ENCODE results near the gene SLC38A2. TPM values are rescaled to one million over a fixed set of nuclear protein-coding genes. Genes with fewer than 3 reads are reported as not detected.
A peak's percentile ranks its signal among the peaks of the same experiment; 100 is the strongest.

The SLC38A2 gene
- total RNA-seq, 1 experiment from 2014 or later: 238 TPM

- DNase-seq (ENCODE audit: low read depth in 1 of 2, low spot score in 2 of 2): no peak
- Histone ChIP-seq H3K9me3 (replicated peaks) (no peaks in the 10 kb centered on the region), H3K4me3 (no peak overlapping the region), H3K36me3 (no peaks in the 10 kb centered on the region), H3K27me3 (replicated peaks) (no peaks in the 10 kb centered on the region), H3K27ac (no peak overlapping the region), H3K4me1 (replicated peaks) (peaks cover 22% of the 10 kb centered on the region)
Observed at GRCh38 chr12:46377678-46378077, 5.1 kb upstream of the SLC38A2 start.

- H3K4me3 ChIP-seq: no peak overlapping the region
- no peaks in the 10 kb centered on the region for H3K27me3 ChIP-seq (replicated peaks)
- H3K9me3 ChIP-seq (replicated peaks): no peaks in the 10 kb centered on the region
- DNase-seq (ENCODE audit: low read depth in 1 of 2, low spot score in 2 of 2): no peak
- H3K36me3 ChIP-seq: peaks cover 10% of the 10 kb centered on the region
- H3K4me1 ChIP-seq (replicated peaks): peaks cover 11% of the 10 kb centered on the region
- no peak overlapping the region for H3K27ac ChIP-seq
Observed at GRCh38 chr12:46376579-46376978, 4.0 kb upstream of the SLC38A2 start.

GRCh38 chr12:46374711-46375110 is 2.1 kb upstream of the SLC38A2 start:
- no peak overlapping the region for H3K27ac ChIP-seq
- DNase-seq (ENCODE audit: low read depth in 1 of 2, low spot score in 2 of 2): no peak
- no peaks in the 10 kb centered on the region for H3K9me3 ChIP-seq (replicated peaks)
- peaks cover 28% of the 10 kb centered on the region for H3K36me3 ChIP-seq
- H3K4me3 ChIP-seq: no peak overlapping the region
- no peaks in the 10 kb centered on the region for H3K27me3 ChIP-seq (replicated peaks)
- H3K4me1 ChIP-seq (replicated peaks): peaks cover 18% of the 10 kb centered on the region

GRCh38 chr12:46374310-46374709 is 1.7 kb upstream of the SLC38A2 start:
- H3K36me3 ChIP-seq: peaks cover 32% of the 10 kb centered on the region
- H3K27me3 ChIP-seq (replicated peaks): no peaks in the 10 kb centered on the region
- H3K4me3 ChIP-seq: no peak overlapping the region; the same call in 1 of the 2 replicates
- H3K27ac ChIP-seq: peak overlapping the region; percentile 90
- H3K4me1 ChIP-seq (replicated peaks): peaks cover 21% of the 10 kb centered on the region
- no peaks in the 10 kb centered on the region for H3K9me3 ChIP-seq (replicated peaks)
- no peak for DNase-seq (ENCODE audit: low read depth in 1 of 2, low spot score in 2 of 2)

DNA sequence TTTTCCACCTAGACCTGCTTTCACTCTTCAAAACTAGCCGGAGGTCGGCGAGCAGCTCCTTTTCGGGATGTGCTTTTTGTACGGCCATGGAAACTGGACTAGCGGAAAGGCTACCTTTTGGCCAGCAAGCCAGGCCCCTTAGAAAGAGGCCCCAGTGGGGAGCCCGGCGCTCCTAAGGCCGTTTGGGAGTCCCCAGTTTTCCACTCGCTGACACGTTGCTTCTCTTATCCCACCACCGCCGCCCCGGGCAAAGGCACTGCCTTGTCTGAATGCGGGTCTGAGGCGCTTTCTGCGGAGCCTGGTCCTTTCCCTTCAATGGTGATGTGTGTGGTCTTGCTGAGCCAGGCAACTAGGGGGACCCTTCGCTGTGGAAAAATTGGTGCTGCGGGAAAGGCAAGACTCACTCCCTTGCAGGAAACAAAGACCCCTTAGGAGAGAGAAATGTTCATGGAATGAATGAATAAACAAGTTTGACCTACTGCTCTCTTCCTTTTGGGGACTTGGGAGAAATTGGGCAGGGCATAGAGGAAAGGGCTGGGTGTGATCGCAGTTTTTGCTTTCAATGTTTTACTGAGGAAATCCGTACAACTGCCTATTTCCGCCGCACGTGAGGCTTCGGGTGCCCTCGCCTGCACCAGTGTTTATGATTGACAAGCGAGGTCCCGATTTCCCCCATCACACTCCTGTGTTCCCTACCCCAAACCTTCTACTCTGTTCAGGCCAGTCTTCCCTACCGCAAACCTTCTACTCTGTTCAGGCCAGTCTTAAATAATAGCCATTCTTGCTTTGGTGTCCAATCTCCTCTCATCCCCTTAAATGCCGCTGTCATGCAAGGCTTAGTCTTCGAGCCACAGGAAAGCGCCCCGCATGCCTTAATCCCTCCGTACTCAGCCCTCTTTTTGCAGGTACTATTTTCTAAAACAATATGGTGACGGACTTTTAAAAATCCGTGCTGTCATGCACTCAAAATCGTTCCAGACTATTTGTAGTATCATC is 1.0 kb upstream of the SLC38A2 start:
- H3K27me3 ChIP-seq (replicated peaks): no peaks in the 10 kb centered on the region
- peaks cover 40% of the 10 kb centered on the region for H3K36me3 ChIP-seq
- peak overlapping the region; percentile 90 for H3K27ac ChIP-seq
- H3K4me1 ChIP-seq (replicated peaks): peaks cover 26% of the 10 kb centered on the region
- DNase-seq (ENCODE audit: low read depth in 1 of 2, low spot score in 2 of 2): peak; percentile 83 to 87
- H3K4me3 ChIP-seq: peak overlapping the region; percentile 66
- no peaks in the 10 kb centered on the region for H3K9me3 ChIP-seq (replicated peaks)

- DNase-seq (ENCODE audit: low read depth in 1 of 2, low spot score in 2 of 2): peak in 1 of 2 experiments; percentile 64
Observed at GRCh38 chr12:46371718-46372543, 642 bp downstream of the SLC38A2 start.

GRCh38 chr12:46370792-46371717 is 1.5 kb downstream of the SLC38A2 start:
- DNase-seq (ENCODE audit: low read depth in 1 of 2, low spot score in 2 of 2): peak; percentile 89 to 92
- H3K4me1 ChIP-seq (replicated peaks): peaks cover 51% of the 10 kb centered on the region
- no peaks in the 10 kb centered on the region for H3K9me3 ChIP-seq (replicated peaks)
- peak overlapping the region; percentile 66 for H3K4me3 ChIP-seq
- peaks cover 65% of the 10 kb centered on the region for H3K36me3 ChIP-seq
- no peaks in the 10 kb centered on the region for H3K27me3 ChIP-seq (replicated peaks)
- peak overlapping the region; percentile 90 for H3K27ac ChIP-seq

More at GRCh38 chr12:46371718-46372543, 642 bp downstream of the SLC38A2 start:
- H3K27ac ChIP-seq: peak overlapping the region; percentile 90
- peaks cover 42% of the 10 kb centered on the region for H3K4me1 ChIP-seq (replicated peaks)
- H3K9me3 ChIP-seq (replicated peaks): no peaks in the 10 kb centered on the region
- H3K36me3 ChIP-seq: peaks cover 56% of the 10 kb centered on the region
- peak overlapping the region; percentile 66 for H3K4me3 ChIP-seq
- H3K27me3 ChIP-seq (replicated peaks): no peaks in the 10 kb centered on the region

DNA sequence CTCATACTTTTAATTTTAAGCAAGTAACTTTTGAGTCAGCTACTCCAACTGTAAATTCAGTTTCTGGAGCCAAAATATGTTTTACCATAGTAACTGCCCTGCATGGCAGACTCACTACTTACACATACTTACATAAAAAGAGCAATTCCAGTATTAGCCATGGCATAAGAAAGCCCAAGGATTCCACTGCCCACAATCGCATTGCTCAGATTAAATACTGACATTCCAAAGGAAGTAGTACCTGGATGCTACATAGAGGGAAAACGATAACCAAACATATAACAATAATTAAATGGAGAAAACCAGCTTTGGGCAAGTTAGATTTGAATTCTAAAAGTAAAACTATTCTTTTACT is 2.2 kb downstream of the SLC38A2 start:
- Histone ChIP-seq H3K9me3 (replicated peaks) (no peaks in the 10 kb centered on the region), H3K27me3 (replicated peaks) (no peaks in the 10 kb centered on the region), H3K4me3 (peak overlapping the region; percentile 66), H3K27ac (peak overlapping the region; percentile 10; the same call in 1 of the 2 replicates), H3K4me1 (replicated peaks) (peaks cover 58% of the 10 kb centered on the region), H3K36me3 (peaks cover 72% of the 10 kb centered on the region)
- no peak for DNase-seq (ENCODE audit: low read depth in 1 of 2, low spot score in 2 of 2)

DNA sequence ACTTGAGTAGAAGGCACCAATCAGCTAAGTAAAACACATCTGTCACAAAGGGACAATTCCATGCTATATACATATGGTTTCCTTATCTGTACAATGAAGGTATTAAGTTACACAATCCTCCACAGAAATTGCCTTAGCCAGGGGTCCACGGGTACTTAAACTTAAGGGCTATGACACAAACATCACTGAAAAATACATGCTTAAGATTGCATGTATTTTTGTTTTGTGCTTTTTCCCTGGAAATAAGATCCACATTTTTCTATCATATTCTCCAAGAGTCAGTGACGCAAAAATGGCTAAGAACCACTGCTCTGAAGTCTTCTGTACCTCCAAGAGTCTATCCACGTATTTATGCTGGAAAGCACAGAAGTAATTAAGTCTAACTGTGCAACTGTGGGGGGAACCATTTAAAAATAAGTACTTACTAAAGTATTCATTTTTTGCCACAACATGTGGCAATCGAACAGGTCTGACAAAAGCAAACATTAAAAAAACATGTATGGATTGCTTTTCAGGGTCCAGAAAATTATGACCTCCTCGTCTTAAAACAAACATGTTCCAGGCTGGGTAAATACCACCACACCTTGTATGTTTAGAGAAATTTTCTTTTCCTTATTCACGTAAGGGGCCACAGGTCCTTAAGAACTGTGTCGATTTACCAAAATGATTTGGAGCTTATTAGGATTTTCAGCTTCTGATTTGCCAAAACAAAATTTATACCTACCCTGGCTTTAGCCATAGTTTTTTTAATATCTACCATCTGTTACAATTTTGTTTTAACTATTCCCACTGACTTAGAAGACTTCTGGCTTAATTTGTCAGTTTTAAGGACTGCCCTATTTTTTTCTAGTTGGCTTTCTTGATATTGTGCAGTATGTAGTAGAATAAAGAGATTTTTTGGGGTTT is 2.8 kb downstream of the SLC38A2 start:
- DNase-seq (ENCODE audit: low read depth in 1 of 2, low spot score in 2 of 2): no peak
- Histone ChIP-seq H3K36me3 (peaks cover 78% of the 10 kb centered on the region), H3K27ac (peak overlapping the region; percentile 10; the same call in 1 of the 2 replicates), H3K27me3 (replicated peaks) (no peaks in the 10 kb centered on the region), H3K4me3 (peak overlapping the region; percentile 66), H3K4me1 (replicated peaks) (peaks cover 63% of the 10 kb centered on the region), H3K9me3 (replicated peaks) (no peaks in the 10 kb centered on the region)

DNA sequence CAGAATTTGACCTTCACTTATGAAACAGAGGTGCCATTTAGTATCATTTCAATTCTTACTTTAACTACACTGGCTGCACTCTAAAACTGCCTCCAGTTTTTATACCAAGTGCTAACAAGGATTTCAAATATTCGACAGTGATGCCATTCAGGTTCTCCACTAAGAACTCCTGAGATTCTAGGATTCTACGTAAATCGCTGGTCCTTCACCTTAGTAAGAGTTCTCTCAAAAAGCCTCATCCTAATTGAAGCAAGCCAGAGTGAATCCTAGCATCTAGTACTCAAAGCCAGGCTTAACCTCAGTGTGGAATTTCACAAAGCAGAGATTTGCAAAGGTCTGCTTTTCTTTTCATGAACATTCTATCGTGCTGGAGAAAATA is 3.5 kb downstream of the SLC38A2 start:
- Histone ChIP-seq H3K4me1 (replicated peaks) (peaks cover 59% of the 10 kb centered on the region), H3K9me3 (replicated peaks) (no peaks in the 10 kb centered on the region), H3K27ac (no peak overlapping the region), H3K36me3 (peaks cover 85% of the 10 kb centered on the region), H3K27me3 (replicated peaks) (no peaks in the 10 kb centered on the region), H3K4me3 (peak overlapping the region; percentile 66)
- DNase-seq (ENCODE audit: low read depth in 1 of 2, low spot score in 2 of 2): no peak

- Histone ChIP-seq H3K4me1 (replicated peaks) (peaks cover 55% of the 10 kb centered on the region), H3K9me3 (replicated peaks) (no peaks in the 10 kb centered on the region), H3K36me3 (peaks cover 89% of the 10 kb centered on the region), H3K27ac (no peak overlapping the region), H3K4me3 (no peak overlapping the region; the same call in 1 of the 2 replicates), H3K27me3 (replicated peaks) (no peaks in the 10 kb centered on the region)
- DNase-seq (ENCODE audit: low read depth in 1 of 2, low spot score in 2 of 2): no peak
Observed at GRCh38 chr12:46368684-46369083, 3.9 kb downstream of the SLC38A2 start.

DNA sequence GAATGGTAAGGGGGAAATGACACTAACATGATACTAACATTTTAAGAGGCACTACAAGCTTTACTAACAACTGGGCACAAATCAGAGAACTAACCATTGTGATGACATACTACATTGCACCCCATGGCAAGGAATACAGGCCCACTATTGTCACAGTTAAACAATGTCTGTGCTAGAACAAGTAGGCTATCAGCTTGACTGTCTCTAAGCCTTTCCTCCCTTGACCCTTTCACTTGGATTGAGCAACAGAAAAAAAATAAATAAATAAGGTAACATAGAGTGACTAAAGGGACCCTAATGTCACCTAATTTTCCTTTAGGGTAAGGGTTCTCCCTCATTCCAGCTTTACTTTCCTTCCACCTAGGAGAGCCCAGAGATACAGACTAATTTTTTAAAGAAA is 4.4 kb downstream of the SLC38A2 start:
- no peak for DNase-seq (ENCODE audit: low read depth in 1 of 2, low spot score in 2 of 2)
- H3K27ac ChIP-seq: no peak overlapping the region

More for the DNA sequence above, 4.4 kb downstream of the SLC38A2 start:
- Histone ChIP-seq H3K36me3 (peaks cover 94% of the 10 kb centered on the region), H3K4me1 (replicated peaks) (peaks cover 55% of the 10 kb centered on the region), H3K4me3 (no peak overlapping the region), H3K27me3 (replicated peaks) (no peaks in the 10 kb centered on the region), H3K9me3 (replicated peaks) (no peaks in the 10 kb centered on the region)
